K562 (cell line): ENCODE data around the gene CPLX3. TPM values are rescaled to one million over a fixed set of nuclear protein-coding genes. Genes with fewer than 3 reads are reported as not detected.

ENCODE experiments used
- ETS1 ChIP-seq: conservative IDR thresholded peaks from 2 replicates; pipeline ENCODE4 v1.6.1; 2011; ENCODE audit warnings: low read depth, mild to moderate bottlenecking, low read length; ENCODE audit not compliant: control insufficient read depth
- MAX ChIP-seq: sonication (generic); formaldehyde crosslinking; IDR thresholded peaks from 2 replicates; pipeline ENCODE4 v1.9.0; 2022; ENCODE audit warnings: mild to moderate bottlenecking, missing genetic modification reagents
- POLR2B ChIP-seq: fragments of 450-650 bp; IDR thresholded peaks from 2 replicates; pipeline ENCODE4 v1.6.1; 2018; ENCODE audit warnings: low read depth; ENCODE audit not compliant: partially characterized antibody
- PTRF ChIP-seq: fragments of 450-650 bp; IDR thresholded peaks from 2 replicates; pipeline ENCODE4 v1.6.1; 2016; ENCODE audit warnings: mild to moderate bottlenecking, missing genetic modification characterization, missing compliant biosample characterization
- VEZF1 ChIP-seq: fragments of 200-800 bp; sonication (Bioruptor generic); IDR thresholded peaks from 2 replicates; pipeline ENCODE4 v1.6.1; 2017; ENCODE audit warnings: missing genetic modification characterization, missing compliant biosample characterization
- polyA plus RNA-seq, 8 experiments: library from polyadenylated mRNA; depleted of rRNA in 4 of 8; stranded (reverse) in 5 of 8; unstranded in 3 of 8; fragments of >200 nt; fragmentation: Nextera tagmentation in 2 of 8; fragmentation: Illumina TruSeq in 1 of 8; extraction: Ambion mirVana in 2 of 8; extraction: Trizol in 1 of 8; gene quantifications; 2 replicates each; pipeline versions ENCODE4 v1.2.1 to v1.2.3, GENCODE V29; 2011 to 2014; ENCODE audit warnings: inconsistent platforms in 1 of 8, missing spikeins in 1 of 8
- total RNA-seq, 7 experiments: library from RNA; depleted of rRNA in 6 of 7; stranded (reverse); fragments of >200 nt in 6 of 7; fragmentation: Illumina TruSeq in 2 of 7; extraction: Trizol in 2 of 7; gene quantifications; 2 replicates each; pipeline versions ENCODE4 v1.2.1 to v1.2.3, GENCODE V29; 2011 to 2021; ENCODE audit warnings: low replicate concordance in 1 of 7

The CPLX3 gene
- total and polyA plus RNA-seq, 9 of the 15 experiments (the other 6 are each of a cell fraction or from before 2014, with no cell fraction given) = not detected

GRCh38 chr15:74826364-74826819, at the start of gene CPLX3 (continued):
- TF ChIP-seq VEZF1 (CRISPR knock-in tag) (peak; percentile 75), POLR2B (no peak), MAX (CRISPR knock-in tag) (0 out of 2 replicates have a peak, but pooled peaks have one; percentile 28), ETS1 (0 out of 2 replicates have a peak, but pooled peaks have one; percentile 27), PTRF (tag) (no peak)
